ENCODE data around the gene GRM1.

The GRM1 gene

DNA sequence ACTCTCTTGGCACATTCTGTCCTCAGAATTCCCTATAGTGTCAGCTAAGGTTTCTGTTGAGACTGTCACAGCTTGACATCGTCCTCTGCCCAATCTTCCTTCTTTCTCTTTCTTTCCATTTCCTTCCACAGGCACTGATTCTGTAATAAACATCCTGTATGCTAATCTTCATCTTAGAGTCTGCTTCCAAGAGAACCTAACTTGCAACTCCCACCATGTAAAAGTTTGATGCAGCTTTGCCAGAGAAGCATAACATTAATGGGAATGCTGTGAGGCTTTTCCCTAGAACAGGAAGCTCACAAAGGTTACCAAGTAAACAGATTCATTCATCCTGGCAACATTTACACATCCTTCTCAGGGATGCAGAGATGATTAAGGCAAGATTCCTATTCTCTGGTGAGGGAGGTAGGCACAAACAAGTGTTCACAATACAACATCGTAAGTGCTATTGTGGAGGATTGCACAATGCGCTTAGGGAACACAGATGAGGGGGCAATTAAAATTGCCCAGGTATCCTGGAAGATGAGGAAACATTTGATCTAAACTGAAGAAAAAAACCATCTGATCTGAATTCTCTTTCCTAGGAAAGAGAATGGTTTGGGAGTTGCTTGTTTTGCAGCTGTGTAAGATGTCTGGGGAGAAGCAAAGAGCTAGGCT is 74.7 kb downstream of the GRM1 start:
- no peaks in the 10 kb centered on the region for H3K4me1 ChIP-seq (ENCODE audit: insufficient read depth, low read length, severe bottlenecking)
- no peak overlapping the region for H3K27ac ChIP-seq (ENCODE audit: low read depth, low read length, poor library complexity, severe bottlenecking)
- H3K79me2 ChIP-seq (ENCODE audit: insufficient read depth, low read length) = no peaks in the 10 kb centered on the region
- H2AFZ ChIP-seq (ENCODE audit: low read length) = no peak overlapping the region
- H3K9me2 ChIP-seq (ENCODE audit: low read depth, low read length) = no peaks in the 10 kb centered on the region
- H3K4me3 ChIP-seq (ENCODE audit: low read depth, low read length, poor library complexity, severe bottlenecking) = no peak overlapping the region
- TF ChIP-seq, protein P1, sequence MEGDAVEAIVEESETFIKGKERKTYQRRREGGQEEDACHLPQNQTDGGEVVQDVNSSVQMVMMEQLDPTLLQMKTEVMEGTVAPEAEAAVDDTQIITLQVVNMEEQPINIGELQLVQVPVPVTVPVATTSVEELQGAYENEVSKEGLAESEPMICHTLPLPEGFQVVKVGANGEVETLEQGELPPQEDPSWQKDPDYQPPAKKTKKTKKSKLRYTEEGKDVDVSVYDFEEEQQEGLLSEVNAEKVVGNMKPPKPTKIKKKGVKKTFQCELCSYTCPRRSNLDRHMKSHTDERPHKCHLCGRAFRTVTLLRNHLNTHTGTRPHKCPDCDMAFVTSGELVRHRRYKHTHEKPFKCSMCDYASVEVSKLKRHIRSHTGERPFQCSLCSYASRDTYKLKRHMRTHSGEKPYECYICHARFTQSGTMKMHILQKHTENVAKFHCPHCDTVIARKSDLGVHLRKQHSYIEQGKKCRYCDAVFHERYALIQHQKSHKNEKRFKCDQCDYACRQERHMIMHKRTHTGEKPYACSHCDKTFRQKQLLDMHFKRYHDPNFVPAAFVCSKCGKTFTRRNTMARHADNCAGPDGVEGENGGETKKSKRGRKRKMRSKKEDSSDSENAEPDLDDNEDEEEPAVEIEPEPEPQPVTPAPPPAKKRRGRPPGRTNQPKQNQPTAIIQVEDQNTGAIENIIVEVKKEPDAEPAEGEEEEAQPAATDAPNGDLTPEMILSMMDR (IDR thresholded peaks at IDR 0.05; ENCODE audit: low read length) = no peak
- TF ChIP-seq EZH2 (IDR thresholded peaks at IDR 0.05; ENCODE audit: borderline replicate concordance, low read length) = no peak
- H3K36me3 ChIP-seq (ENCODE audit: insufficient read depth, low read length) = no peaks in the 10 kb centered on the region
- H4K20me1 ChIP-seq (ENCODE audit: insufficient read depth, low read length) = no peaks in the 10 kb centered on the region
- H3K27me3 ChIP-seq (ENCODE audit: insufficient read depth, low read length) = no peaks in the 10 kb centered on the region
- H3K9ac ChIP-seq (ENCODE audit: low read length) = no peak overlapping the region
- H3K9me3 ChIP-seq (ENCODE audit: low read length) = no peaks in the 10 kb centered on the region
- no peaks in the 10 kb centered on the region for H3F3A ChIP-seq (ENCODE audit: insufficient read depth, low read length)
- no peak overlapping the region for H3K4me2 ChIP-seq (ENCODE audit: low read length)

DNA sequence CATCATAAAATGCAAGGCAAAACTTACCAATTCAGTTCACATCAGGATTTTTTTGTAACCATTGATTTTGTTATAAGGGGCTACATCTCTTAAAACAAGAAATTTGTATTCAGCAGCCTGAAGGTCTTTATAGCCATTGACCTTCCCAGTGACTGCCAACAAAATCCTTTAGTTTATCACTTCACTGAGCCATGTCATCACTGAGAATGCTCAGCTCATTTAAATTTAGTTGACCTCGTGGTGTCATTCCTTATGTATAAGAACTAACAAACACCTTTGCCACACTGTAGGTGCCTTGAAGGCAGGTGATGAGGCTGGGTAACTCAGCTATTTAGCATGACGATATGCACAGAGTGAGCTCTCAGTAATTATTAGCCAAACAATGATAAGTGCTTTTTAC is 77.7 kb downstream of the GRM1 start:
- TF ChIP-seq, protein P1 (IDR thresholded peaks at IDR 0.05; ENCODE audit: low read length) = no peak
- TF ChIP-seq EZH2 (IDR thresholded peaks at IDR 0.05; ENCODE audit: borderline replicate concordance, low read length) = no peak
- Histone ChIP-seq H3K36me3 (ENCODE audit: insufficient read depth, low read length) (no peaks in the 10 kb centered on the region), H3K4me2 (ENCODE audit: low read length) (no peak overlapping the region)

DNA sequence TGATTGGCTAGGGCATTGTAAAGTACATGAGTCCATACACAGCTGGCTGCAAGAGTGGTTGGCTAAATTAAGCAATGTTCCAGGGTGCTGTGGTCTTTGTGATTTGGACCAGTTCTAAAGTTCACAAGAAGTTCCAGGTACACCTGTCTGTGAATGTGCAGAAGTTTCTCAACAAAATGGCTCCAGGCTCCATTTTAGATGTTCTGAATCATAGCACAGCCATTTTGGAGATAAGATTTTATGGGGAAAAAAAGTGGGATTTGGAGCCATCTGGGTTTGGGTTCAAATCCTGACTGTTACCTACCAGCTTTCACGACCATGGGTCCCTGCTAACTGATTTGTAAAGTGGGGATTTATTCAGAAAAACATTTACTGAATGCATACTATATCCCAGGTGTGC is 82.1 kb downstream of the GRM1 start:
- H4K20me1 ChIP-seq (ENCODE audit: insufficient read depth, low read length) = no peaks in the 10 kb centered on the region
- H3F3A ChIP-seq (ENCODE audit: insufficient read depth, low read length) = no peaks in the 10 kb centered on the region
- H3K27ac ChIP-seq (ENCODE audit: low read depth, low read length, poor library complexity, severe bottlenecking) = no peak overlapping the region
- no peak overlapping the region for H3K9ac ChIP-seq (ENCODE audit: low read length)
- no peaks in the 10 kb centered on the region for H3K36me3 ChIP-seq (ENCODE audit: insufficient read depth, low read length)
- H3K9me3 ChIP-seq (ENCODE audit: low read length) = no peaks in the 10 kb centered on the region
- no peaks in the 10 kb centered on the region for H3K79me2 ChIP-seq (ENCODE audit: insufficient read depth, low read length)
- H3K9me2 ChIP-seq (ENCODE audit: low read depth, low read length) = no peaks in the 10 kb centered on the region
- H3K4me1 ChIP-seq (ENCODE audit: insufficient read depth, low read length, severe bottlenecking) = no peaks in the 10 kb centered on the region
- H3K4me2 ChIP-seq (ENCODE audit: low read length) = no peak overlapping the region
- no peak overlapping the region for H2AFZ ChIP-seq (ENCODE audit: low read length)
- H3K27me3 ChIP-seq (ENCODE audit: insufficient read depth, low read length) = no peaks in the 10 kb centered on the region
- H3K4me3 ChIP-seq (ENCODE audit: low read depth, low read length, poor library complexity, severe bottlenecking) = no peak overlapping the region
- TF ChIP-seq, protein P1 (IDR thresholded peaks at IDR 0.05; ENCODE audit: low read length) = no peak
- TF ChIP-seq EZH2 (IDR thresholded peaks at IDR 0.05; ENCODE audit: borderline replicate concordance, low read length) = no peak

More for the DNA sequence above, 77.7 kb downstream of the GRM1 start:
- no peaks in the 10 kb centered on the region for H4K20me1 ChIP-seq (ENCODE audit: insufficient read depth, low read length)
- H3K9ac ChIP-seq (ENCODE audit: low read length) = no peak overlapping the region
- H3K9me3 ChIP-seq (ENCODE audit: low read length) = no peaks in the 10 kb centered on the region
- no peak overlapping the region for H3K4me3 ChIP-seq (ENCODE audit: low read depth, low read length, poor library complexity, severe bottlenecking)
- no peak overlapping the region for H3K27ac ChIP-seq (ENCODE audit: low read depth, low read length, poor library complexity, severe bottlenecking)
- no peaks in the 10 kb centered on the region for H3K27me3 ChIP-seq (ENCODE audit: insufficient read depth, low read length)
- no peak overlapping the region for H2AFZ ChIP-seq (ENCODE audit: low read length)
- H3K4me1 ChIP-seq (ENCODE audit: insufficient read depth, low read length, severe bottlenecking) = no peaks in the 10 kb centered on the region
- no peaks in the 10 kb centered on the region for H3F3A ChIP-seq (ENCODE audit: insufficient read depth, low read length)
- H3K9me2 ChIP-seq (ENCODE audit: low read depth, low read length) = no peaks in the 10 kb centered on the region
- no peaks in the 10 kb centered on the region for H3K79me2 ChIP-seq (ENCODE audit: insufficient read depth, low read length)
